HepG2 (cell line): ENCODE measurements around the gene TMEM218. TPM values are rescaled to one million over a fixed set of nuclear protein-coding genes. Genes with fewer than 3 reads are reported as not detected.

Source experiments
- ETV5 ChIP-seq: IDR thresholded peaks from 2 replicates; pipeline ENCODE4 v1.6.1; 2018; ENCODE audit warnings: missing biosample characterization, missing genetic modification reagents, inconsistent platforms, borderline replicate concordance
- HNF4A ChIP-seq: sonication (generic); formaldehyde crosslinking; IDR thresholded peaks from 2 replicates; pipeline ENCODE4 v1.4.0; 2020; ENCODE audit warnings: missing genetic modification reagents
- NR1H2 ChIP-seq: sonication (generic); formaldehyde crosslinking; IDR thresholded peaks from 2 replicates; pipeline ENCODE4 v1.8.1; 2022; ENCODE audit warnings: low read depth, missing genetic modification reagents, borderline replicate concordance
- POLR2G ChIP-seq: fragments of 200-400 bp; formaldehyde crosslinking; IDR thresholded peaks from 2 replicates; pipeline ENCODE4 v1.6.1; 2018; ENCODE audit warnings: mild to moderate bottlenecking, low read depth, low read length, moderate library complexity
- RFXAP ChIP-seq: sonication (generic); formaldehyde crosslinking; IDR thresholded peaks from 2 replicates; pipeline ENCODE4 v1.4.0; 2020; ENCODE audit warnings: missing genetic modification reagents, borderline replicate concordance
- SOX6 ChIP-seq, 2 experiments: fragments of 450-650 bp in 1 of 2; sonication (generic) in 1 of 2; formaldehyde crosslinking in 1 of 2; IDR thresholded peaks; 2 replicates each; pipeline versions ENCODE4 v1.4.0 to v1.6.1; 2017 to 2020; ENCODE audit warnings: antibody characterized with exemption in 1 of 2, mild to moderate bottlenecking in 1 of 2, missing genetic modification reagents in 1 of 2
- ZFY ChIP-seq: sonication (generic); formaldehyde crosslinking; IDR thresholded peaks from 2 replicates; pipeline ENCODE4 v1.4.0; 2020; ENCODE audit warnings: missing genetic modification reagents
- ZKSCAN8 ChIP-seq: IDR thresholded peaks from 2 replicates; pipeline ENCODE4 v1.6.1; 2016; ENCODE audit warnings: borderline replicate concordance, missing genetic modification reagents, missing compliant biosample characterization
- ZNF713 ChIP-seq: sonication (generic); formaldehyde crosslinking; IDR thresholded peaks from 2 replicates; pipeline ENCODE4 v1.4.0; 2020; ENCODE audit warnings: mild to moderate bottlenecking, missing genetic modification reagents
- ZNF772 ChIP-seq: sonication (generic); formaldehyde crosslinking; IDR thresholded peaks from 2 replicates; pipeline ENCODE4 v1.5.0; 2020; ENCODE audit warnings: mild to moderate bottlenecking, missing genetic modification reagents
- polyA plus RNA-seq, 8 experiments: library from polyadenylated mRNA; depleted of rRNA in 3 of 8; stranded (reverse) in 7 of 8; unstranded in 1 of 8; fragments of >200 nt; fragmentation: Illumina TruSeq in 4 of 8; extraction: Trizol in 4 of 8; gene quantifications; 2 replicates each; pipeline versions ENCODE4 v1.2.1 to v1.2.3, GENCODE V29; 2011 to 2016; ENCODE audit warnings: low read depth in 4 of 8, missing spikeins in 1 of 8, mixed read lengths in 1 of 8; ENCODE audit not compliant: insufficient read depth in 1 of 8
- total RNA-seq, 5 experiments: library from RNA; depleted of rRNA; stranded (reverse); fragments of >200 nt; fragmentation: Illumina TruSeq; extraction: Trizol; gene quantifications; 2 replicates each; pipeline ENCODE4 v1.2.3, GENCODE V29; 2016; ENCODE audit warnings: low read depth in 1 of 5
- TF ChIP-seq, protein P1 (sequence below), 2 experiments: sonication (generic) in 1 of 2; formaldehyde crosslinking in 1 of 2; IDR thresholded peaks; 2 replicates each; pipeline versions ENCODE4 v1.4.0 to v1.6.1; 2016 to 2020; ENCODE audit warnings: borderline replicate concordance in 1 of 2, low read depth in 1 of 2, mild to moderate bottlenecking in 1 of 2, missing genetic modification reagents in 1 of 2
- TF ChIP-seq, protein P2 (sequence below): IDR thresholded peaks from 2 replicates; pipeline ENCODE4 v1.6.1; 2016; ENCODE audit warnings: low read depth, missing genetic modification reagents, missing compliant biosample characterization

The TMEM218 gene
- total and polyA plus RNA-seq, 2 of the 13 experiments (the other 11 are each of a cell fraction or from before 2014, with no cell fraction given): 11.8 to 14.0 TPM

DNA sequence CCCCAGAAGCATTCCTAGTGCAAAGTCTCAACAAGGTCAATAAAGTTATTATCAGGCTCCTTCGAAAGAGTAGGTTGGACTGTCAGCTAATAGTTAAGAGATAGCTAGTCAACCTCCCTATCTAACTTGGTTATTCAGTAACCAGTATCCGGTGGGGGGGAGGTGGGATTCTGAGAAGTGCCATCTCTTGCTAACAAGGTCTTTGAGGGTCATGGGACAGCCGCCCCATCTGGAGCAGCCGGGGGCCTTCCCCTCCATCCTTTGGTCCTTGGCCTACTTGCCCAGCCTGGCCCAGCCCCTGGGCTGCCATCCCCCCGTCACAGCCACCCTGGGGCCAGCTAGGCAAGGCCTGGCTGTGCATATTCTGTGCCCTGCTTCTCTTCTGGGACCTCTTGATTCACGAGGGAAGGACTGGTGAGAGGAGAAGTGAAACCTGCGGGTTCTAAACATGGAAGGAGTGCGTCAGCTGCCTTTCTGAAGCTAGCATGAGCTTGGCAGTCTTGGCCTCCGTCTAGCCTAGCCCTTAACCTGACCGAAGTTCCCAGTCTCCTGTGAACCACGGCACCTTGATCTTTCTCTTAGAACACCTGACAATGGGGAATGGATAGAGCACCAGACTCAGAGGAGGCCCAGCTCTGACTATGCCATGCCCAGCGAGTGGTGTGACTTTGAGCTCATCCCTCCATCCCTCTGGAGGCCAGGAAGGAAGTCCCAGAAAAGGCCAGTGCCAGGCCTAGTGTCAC is 39.0 kb downstream of the TMEM218 start (continued):
- no peak for TF ChIP-seq ZKSCAN8 (CRISPR knock-in tag)
- TF ChIP-seq ZNF772: no peak
- TF ChIP-seq, protein P1, sequence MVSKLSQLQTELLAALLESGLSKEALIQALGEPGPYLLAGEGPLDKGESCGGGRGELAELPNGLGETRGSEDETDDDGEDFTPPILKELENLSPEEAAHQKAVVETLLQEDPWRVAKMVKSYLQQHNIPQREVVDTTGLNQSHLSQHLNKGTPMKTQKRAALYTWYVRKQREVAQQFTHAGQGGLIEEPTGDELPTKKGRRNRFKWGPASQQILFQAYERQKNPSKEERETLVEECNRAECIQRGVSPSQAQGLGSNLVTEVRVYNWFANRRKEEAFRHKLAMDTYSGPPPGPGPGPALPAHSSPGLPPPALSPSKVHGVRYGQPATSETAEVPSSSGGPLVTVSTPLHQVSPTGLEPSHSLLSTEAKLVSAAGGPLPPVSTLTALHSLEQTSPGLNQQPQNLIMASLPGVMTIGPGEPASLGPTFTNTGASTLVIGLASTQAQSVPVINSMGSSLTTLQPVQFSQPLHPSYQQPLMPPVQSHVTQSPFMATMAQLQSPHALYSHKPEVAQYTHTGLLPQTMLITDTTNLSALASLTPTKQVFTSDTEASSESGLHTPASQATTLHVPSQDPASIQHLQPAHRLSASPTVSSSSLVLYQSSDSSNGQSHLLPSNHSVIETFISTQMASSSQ (IDR thresholded peaks at IDR 0.05; ENCODE audit: low read depth): peak; percentile 70
- TF ChIP-seq, protein P1 (CRISPR knock-in tag; IDR thresholded peaks at IDR 0.05; ENCODE audit: borderline replicate concordance): peak; percentile 87
- peak; percentile 52; the same call in 1 of the 2 replicates for TF ChIP-seq ZFY
- TF ChIP-seq HNF4A (CRISPR knock-in tag): peak; percentile 25; the same call in 1 of the 2 replicates
- TF ChIP-seq NR1H2 (CRISPR knock-in tag): no peak
- peak; percentile 25; the same call in 1 of the 2 replicates for TF ChIP-seq ETV5 (CRISPR knock-in tag)
- no peak for TF ChIP-seq RFXAP (CRISPR knock-in tag)
- TF ChIP-seq SOX6 (IDR thresholded peaks at IDR 0.05): no peak
- peak; percentile 49 for TF ChIP-seq SOX6 (CRISPR knock-in tag; IDR thresholded peaks at IDR 0.05)
- TF ChIP-seq, protein P2, sequence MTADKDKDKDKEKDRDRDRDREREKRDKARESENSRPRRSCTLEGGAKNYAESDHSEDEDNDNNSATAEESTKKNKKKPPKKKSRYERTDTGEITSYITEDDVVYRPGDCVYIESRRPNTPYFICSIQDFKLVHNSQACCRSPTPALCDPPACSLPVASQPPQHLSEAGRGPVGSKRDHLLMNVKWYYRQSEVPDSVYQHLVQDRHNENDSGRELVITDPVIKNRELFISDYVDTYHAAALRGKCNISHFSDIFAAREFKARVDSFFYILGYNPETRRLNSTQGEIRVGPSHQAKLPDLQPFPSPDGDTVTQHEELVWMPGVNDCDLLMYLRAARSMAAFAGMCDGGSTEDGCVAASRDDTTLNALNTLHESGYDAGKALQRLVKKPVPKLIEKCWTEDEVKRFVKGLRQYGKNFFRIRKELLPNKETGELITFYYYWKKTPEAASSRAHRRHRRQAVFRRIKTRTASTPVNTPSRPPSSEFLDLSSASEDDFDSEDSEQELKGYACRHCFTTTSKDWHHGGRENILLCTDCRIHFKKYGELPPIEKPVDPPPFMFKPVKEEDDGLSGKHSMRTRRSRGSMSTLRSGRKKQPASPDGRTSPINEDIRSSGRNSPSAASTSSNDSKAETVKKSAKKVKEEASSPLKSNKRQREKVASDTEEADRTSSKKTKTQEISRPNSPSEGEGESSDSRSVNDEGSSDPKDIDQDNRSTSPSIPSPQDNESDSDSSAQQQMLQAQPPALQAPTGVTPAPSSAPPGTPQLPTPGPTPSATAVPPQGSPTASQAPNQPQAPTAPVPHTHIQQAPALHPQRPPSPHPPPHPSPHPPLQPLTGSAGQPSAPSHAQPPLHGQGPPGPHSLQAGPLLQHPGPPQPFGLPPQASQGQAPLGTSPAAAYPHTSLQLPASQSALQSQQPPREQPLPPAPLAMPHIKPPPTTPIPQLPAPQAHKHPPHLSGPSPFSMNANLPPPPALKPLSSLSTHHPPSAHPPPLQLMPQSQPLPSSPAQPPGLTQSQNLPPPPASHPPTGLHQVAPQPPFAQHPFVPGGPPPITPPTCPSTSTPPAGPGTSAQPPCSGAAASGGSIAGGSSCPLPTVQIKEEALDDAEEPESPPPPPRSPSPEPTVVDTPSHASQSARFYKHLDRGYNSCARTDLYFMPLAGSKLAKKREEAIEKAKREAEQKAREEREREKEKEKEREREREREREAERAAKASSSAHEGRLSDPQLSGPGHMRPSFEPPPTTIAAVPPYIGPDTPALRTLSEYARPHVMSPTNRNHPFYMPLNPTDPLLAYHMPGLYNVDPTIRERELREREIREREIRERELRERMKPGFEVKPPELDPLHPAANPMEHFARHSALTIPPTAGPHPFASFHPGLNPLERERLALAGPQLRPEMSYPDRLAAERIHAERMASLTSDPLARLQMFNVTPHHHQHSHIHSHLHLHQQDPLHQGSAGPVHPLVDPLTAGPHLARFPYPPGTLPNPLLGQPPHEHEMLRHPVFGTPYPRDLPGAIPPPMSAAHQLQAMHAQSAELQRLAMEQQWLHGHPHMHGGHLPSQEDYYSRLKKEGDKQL: no peak
- no peak for TF ChIP-seq POLR2G
- no peak for TF ChIP-seq ZNF713
